GM19035 (cell line): Measurements from ENCODE around the gene ARHGEF2.
"Not testable (repeated sequence)": the region's sequence is repeated elsewhere in the genome, so short reads cannot be mapped to it uniquely, and the experiment has no call there.

Experiments used
- ATAC-seq: cut with Tn5 transposase; IDR thresholded peaks from one replicate; pipeline ENCODE4 v1.9.1; 2021; ENCODE audit not compliant: unreplicated experiment

Gene ARHGEF2

GRCh38 chr1:155946633-155947219 is 31.6 kb downstream of the ARHGEF2 start:
- no peak for ATAC-seq

DNA sequence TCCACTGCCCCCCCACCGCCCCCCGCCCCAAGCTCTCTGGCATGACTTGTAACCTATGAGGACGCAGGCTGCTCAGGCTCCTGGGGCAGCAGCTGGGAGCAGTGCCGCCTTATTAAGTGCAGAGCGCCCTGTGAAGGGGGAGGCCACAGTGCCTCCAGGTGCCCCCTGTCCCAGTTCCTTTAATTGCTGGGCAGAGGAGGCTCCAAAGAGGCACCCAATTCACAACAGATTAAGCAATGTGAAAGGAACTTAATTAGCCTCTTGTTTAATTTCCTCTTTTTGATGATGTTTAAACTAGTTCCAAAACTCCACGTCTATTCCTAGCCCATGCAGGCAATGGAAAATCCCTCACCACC is 33.9 kb downstream of the ARHGEF2 start:
- ATAC-seq: no peak

- no peak for ATAC-seq
These were observed 35.7 kb downstream of the ARHGEF2 start for GRCh38 chr1:155942578-155943141.

- ATAC-seq: no peak
These were observed 36.4 kb downstream of the ARHGEF2 start for GRCh38 chr1:155941845-155942531.

- ATAC-seq: no peak
These were observed 37.1 kb downstream of the ARHGEF2 start, which contains the start of gene RXFP4 for GRCh38 chr1:155940993-155941844. Gene RXFP4 (plus strand): TSS chr1:155941638. CDS start chr1:155941710, 72 bp downstream.

DNA sequence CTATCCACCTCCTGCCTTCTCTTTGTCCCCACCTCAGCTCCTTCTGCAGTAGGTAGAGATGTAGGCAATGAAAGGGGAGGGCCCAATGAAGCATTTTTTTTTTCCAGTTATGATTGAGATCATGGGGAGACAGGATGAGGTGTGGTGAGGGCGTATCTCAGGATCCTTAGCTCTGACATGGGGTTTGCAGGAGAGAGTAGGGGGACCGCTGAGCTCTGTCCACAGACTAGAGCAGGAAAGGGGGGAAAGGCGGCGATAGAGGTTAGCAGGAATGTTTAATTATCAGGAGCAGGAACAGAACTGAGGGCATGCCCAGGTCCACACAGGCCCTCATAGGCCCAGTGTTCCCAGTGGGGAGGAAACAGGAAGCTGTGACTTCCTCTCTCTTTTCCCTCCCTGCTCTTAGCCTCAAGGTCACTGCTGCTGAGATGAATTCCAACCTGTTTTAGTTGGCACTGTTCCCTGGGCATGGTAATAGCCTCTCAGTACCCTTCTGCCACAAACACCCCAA is 37.8 kb downstream of the ARHGEF2 start:
- ATAC-seq: no peak

DNA sequence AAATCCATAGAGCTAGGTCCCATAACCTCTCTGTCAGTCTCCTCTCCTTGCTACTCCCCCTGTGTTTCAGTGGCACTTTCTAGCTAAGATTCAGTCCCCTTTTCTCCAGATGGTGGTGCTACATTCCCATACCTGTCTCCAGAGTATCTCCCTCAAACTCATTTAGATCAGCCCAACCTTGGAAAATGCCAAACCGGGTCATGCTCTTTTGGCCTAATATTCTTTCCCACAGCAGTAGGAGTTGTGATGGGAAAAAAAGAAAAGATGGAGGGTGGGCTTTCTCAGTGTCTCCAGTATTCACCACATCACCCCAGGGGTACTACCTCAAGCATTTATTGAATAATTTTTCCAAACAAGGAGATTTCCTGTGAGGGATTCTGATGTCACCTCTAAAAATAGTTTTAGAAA is 40.1 kb downstream of the ARHGEF2 start:
- no peak for ATAC-seq

- ATAC-seq: no peak
These were observed 43.3 kb downstream of the ARHGEF2 start for GRCh38 chr1:155934936-155935590.

DNA sequence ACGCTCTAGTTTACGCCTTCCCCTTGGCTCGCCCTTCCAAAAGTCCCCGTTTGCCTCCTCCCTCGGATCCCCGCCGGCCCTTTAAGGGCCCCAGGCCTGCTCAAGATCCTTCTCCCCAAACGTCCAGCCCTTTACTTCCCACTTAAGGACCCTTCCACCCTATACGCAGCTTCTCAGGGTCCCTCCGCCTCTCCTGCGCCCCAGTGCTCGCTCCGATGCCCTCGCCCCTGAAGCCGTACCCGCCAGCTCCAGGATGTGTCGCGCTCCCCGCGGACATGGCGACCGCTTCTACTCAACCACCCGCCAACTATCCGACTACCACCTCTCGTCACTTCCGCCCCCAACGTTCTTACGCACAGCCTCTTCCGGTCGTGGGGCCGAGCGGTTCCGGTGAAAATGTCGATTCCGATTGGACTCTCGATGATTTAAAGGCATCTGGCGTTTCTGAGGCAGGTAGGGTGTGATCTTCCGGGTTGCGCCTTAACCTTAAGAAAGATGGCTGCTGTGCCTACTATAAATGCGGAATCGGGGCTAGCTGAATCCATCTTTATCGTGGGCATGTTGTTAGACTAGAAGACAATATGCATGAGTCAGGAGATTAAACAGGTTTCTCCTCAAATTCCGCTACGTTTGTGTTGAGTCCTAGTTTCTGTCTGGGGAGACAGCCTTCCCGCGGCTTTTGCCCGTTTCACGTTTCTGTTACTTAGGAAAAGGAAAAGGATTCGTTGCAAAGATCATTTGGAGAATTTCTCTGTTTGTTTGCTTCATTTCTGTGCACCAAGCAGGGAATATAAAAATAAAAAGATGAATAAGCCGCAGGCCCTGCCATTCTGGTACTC is 44.0 kb downstream of the ARHGEF2 start, which contains the start of gene KHDC4:
Gene KHDC4, minus strand, starts transcription at position 317 of the 839 bp plus-strand sequence. Its CDS starts 40 bp downstream, at position 277.
- ATAC-seq: peak; percentile 90

- no peak for ATAC-seq
These were observed 44.7 kb downstream of the ARHGEF2 start for GRCh38 chr1:155933591-155934096.

DNA sequence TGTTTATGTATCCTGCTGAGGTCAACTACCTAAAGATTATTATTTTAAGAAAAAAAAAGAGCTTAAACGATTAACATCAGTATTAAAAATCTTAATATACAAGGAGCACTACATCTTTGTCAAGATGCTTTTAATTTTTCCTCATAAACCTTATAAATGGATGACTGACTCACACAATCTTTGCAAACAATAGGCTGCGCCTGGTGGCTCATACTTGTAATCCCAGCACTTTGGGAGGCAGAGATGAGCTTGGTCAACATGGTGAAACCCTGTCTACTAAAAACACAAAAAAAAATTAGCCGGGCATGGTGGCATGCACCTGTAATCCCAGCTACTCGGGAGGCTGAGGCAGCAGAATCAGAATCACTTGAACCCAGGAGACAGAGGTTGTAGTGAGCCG is 45.9 kb downstream of the ARHGEF2 start:
- no peak for ATAC-seq

DNA sequence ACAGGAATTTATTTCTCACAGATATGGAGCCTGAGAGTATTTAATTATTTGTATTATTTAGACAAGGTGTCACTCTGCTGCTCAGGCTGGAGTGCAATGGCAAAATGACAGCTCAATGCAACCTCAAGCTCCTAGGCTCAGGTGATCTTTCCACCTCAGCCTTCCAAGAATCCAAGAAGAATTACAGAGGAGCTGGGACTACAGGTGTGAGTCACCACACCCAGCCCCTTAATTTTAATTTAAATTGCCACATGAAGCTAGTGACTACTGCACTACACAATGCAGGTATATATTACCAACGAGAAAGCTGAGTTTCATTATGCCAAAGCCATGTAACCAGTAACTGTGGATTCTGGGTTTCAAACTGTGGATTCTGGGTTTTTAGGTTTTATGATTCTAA is 46.3 kb downstream of the ARHGEF2 start:
- no peak for ATAC-seq

- no peak for ATAC-seq
These were observed 46.9 kb downstream of the ARHGEF2 start for GRCh38 chr1:155931332-155932038.

DNA sequence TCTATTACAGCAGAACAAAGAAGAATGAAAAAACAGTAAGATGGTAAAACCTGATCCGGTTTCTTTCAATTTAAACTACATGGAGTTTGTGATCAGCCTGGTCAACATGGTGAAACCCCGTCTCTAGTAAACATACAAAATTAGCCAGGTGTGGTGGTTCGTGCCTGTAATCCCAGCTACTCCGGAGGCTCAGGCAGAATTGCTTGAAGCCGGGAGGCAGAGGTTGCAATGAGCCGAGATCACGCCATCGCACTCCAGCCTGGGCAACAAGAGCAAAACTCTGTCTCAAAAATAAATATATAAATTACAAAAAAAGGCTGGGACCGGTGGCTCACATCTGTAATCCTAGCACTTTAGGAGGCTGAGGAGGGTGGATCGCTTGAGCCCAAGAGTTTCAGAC is 47.6 kb downstream of the ARHGEF2 start:
- not testable (repeated sequence) for ATAC-seq

DNA sequence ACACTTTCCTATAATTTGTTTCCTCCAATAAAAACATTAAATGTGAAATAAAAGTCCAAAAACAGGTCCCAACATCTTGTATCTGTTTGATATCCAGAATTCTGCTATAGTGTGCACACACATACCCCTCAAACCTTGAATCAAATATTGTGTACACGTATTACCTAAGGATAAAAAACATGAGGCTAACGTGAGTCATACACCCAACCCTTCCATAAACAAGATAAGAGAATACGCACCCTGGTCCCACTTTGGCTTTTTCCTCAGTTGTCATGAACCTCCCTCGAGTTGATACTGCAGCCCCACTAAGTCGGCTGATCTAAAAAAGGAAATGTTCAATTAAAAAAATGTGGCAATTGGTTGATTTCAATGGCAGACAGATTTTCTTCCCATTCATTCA is 49.3 kb downstream of the ARHGEF2 start:
- no peak for ATAC-seq

DNA sequence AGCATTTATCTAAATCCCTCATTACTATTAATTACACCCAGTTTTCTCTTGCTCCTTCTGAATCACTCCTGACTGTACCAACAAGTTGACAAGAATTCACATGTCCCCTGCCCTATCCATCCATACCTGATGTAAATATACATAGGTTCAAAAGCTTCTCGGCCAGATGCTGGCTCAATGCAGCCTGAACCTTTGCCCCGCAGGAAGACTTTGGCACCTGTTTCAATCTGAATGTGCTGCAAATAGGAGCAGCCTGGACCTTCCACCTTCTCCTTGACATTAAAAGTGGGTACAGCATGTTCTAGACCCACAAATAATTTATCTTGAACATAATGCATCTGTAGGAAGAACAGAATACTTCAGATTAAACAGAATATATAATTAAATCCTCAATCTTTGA is 52.8 kb downstream of the ARHGEF2 start:
- no peak for ATAC-seq

DNA sequence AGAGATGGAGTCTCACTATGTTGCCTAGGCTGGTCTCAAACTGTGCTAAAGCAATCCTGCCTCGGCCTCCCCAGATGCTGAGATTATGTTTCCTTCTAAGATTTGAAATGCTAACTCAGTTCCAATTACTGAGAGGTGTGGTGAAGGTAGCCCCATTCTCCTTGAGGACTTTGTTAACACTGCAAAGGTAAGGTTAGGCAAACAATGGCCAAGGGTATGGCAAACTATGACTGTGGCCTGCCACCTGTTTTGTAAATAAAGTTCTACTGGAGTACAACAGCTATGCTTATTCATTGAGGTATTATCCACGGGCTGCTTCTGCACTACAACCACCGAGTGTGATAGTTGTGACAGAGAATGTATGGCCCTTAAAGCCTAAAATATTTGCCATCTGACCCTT is 57.6 kb downstream of the ARHGEF2 start:
- no peak for ATAC-seq

DNA sequence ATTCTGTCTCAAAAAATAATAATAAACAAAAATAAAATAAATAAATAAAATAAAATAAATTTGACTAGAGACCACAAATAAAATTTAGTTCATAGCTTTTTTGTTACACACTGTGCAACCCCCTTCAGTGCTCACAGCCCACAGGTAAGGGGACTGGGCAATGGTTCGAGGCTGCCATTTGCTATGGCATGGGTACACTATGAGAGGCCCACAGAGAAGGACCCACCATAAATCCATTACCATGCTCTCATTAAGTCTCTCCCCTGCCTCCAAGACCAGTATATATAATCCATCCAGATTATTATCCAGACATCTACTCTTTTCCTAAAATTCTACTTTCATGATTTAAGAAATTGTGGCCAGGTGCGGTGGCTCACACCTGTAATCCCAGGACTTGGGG is 58.5 kb downstream of the ARHGEF2 start:
- no peak for ATAC-seq

- ATAC-seq: no peak
These were observed 59.7 kb downstream of the ARHGEF2 start for GRCh38 chr1:155918660-155919059.
